Measurements from ENCODE around the gene ZDHHC14. TPM values are rescaled to one million over a fixed set of nuclear protein-coding genes. Genes with fewer than 3 reads are reported as not detected.
"Not testable (repeated sequence)": the region's sequence is repeated elsewhere in the genome, so short reads cannot be mapped to it uniquely, and the experiment has no call there.

The ZDHHC14 gene
- total RNA-seq, result 1 to 10 TPM; 5.2 TPM

DNA sequence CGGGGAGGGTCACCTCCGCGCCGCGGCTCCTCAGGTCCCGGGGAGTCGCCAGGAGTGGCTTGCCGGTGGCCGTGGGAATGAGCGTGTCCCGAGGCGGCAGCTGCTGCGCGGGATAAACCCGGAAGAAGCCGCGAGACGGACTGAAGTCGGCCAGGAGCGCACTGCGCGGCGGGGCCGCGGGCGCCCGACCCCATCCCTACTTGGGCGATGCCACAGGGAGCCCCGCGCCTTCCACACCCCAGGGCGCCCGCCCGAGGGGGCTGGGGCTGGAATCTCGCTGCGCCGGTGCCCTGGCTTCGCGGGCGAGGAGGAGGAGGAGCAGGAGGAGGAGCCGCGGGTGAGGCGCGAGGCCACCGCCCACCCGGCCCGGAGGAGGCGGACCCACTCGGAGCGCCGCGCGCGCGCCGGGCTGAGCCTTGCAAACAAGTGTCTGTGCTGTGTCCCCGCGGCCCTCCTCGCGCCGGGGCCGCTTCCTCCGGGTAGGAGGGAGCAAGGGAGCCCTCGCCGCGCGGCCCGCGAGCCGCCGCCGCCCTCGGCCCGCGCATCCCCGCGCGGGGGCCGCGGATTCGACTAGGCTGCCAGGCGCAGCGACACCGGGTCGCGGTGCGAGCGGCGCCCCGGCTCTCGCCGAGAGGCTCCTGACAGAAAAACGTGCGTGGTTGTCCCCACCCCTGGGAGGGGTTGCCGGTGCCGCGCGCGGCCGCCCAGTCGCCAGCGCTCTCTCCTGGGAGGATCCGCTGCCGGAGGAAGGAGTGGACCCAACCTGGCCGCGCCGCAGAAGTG is at the start of gene ZDHHC14:
TSS of gene ZDHHC14 (plus strand) at position 412 of the 783 bp plus-strand sequence.
- POLR2A ChIA-PET, result interaction anchor here (0.7 to 2.0 kb wide), 8 partner anchors 11 to 215 kb away, joined by 3 to 14 read pairs (median 4); partner anchors contain the start of gene TMEM242
- H3K27ac Mint-ChIP-seq, result peak within 1 kb of the TSS; percentile 76
- H3K4me3 Mint-ChIP-seq, result peak within 1 kb of the TSS; percentile 91
- no peaks in the 10 kb centered on the region for H3K9me3 Mint-ChIP-seq
- ATAC-seq (ENCODE audit: low read depth) (peak; percentile 78), DNase-seq (peak; percentile 95)
- peaks cover 8% of the 10 kb centered on the region for H3K27me3 Mint-ChIP-seq
- peaks cover 30% of the 10 kb centered on the region for H3K4me1 Mint-ChIP-seq
- peaks cover 8% of the 10 kb centered on the region for H3K36me3 Mint-ChIP-seq

DNA sequence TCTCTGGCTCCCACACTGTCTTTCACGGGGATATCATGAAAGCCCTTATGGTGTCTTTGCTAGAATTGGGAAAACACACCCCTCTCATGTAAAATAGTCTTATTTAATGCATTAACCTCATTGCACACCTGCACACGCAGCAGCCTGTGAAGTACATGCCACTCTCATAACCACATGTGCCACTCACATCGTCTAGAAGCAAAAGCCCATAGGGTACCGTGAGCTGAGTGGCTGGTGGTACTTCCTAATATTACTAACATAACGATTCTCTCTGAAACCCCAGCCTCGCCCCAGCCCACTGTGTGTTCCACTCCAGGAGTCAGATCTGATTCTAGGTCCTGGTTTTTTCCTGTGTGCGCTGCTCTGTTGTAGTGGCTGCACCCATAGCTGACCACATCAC is 48.2 kb upstream of the ZDHHC14 start:
- Mint-ChIP-seq H3K27ac (no peak overlapping the region), H3K36me3 (no peaks in the 10 kb centered on the region), H3K9me3 (no peaks in the 10 kb centered on the region), H3K4me3 (no peak overlapping the region), H3K4me1 (no peaks in the 10 kb centered on the region), H3K27me3 (peaks cover 58% of the 10 kb centered on the region)
- POLR2A ChIA-PET, result no interaction called here
- DNase-seq, result no peak
- ATAC-seq (ENCODE audit: low read depth), result no peak

DNA sequence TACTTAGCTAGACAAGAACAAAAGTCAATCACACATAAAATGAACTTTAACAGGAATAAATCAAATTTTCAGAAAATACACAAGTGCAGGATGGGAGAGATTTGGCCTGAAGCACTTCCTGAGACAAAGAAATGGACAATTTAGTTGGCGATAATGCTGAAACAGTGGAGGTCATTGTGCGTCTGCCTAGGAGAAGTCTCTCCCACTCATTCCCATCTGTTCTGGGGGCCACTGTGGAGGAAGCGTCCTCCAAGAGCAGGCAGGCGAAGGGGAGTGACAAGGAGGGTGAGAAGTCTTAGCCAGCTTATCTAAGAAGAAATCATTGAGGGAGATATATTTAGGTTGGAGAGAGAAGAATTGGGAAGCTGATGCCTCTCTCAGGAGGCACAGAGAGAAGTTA is 47.5 kb upstream of the ZDHHC14 start:
- DNase-seq (no peak), ATAC-seq (ENCODE audit: low read depth) (no peak)
- no peak overlapping the region for H3K4me3 Mint-ChIP-seq
- H3K27ac Mint-ChIP-seq, result no peak overlapping the region
- no peaks in the 10 kb centered on the region for H3K36me3 Mint-ChIP-seq
- POLR2A ChIA-PET, result no interaction called here
- no peaks in the 10 kb centered on the region for H3K9me3 Mint-ChIP-seq
- H3K4me1 Mint-ChIP-seq, result no peaks in the 10 kb centered on the region
- H3K27me3 Mint-ChIP-seq, result peaks cover 54% of the 10 kb centered on the region

DNA sequence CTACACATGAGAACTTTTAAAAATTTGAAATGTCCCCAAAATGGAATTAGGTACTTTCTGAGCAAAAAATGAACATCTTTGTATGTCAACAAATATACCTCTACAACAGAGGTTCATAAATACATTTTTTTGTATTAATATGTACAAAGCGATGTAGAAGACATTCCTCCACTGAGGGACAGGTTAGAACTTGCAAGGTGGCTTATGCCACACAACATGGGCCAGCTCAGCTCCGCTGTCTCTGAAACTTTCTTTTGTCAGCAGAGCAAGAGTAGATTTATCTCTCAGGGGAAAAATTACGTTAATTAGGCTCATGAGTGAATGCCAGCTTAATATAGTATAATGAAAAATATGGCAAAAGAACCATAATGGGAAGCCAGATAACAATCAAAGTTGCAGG is 47.0 kb upstream of the ZDHHC14 start:
- Mint-ChIP-seq H3K4me1 (no peaks in the 10 kb centered on the region), H3K27me3 (peaks cover 54% of the 10 kb centered on the region), H3K9me3 (no peaks in the 10 kb centered on the region), H3K27ac (no peak overlapping the region), H3K4me3 (no peak overlapping the region), H3K36me3 (no peaks in the 10 kb centered on the region)
- no peak for DNase-seq
- ATAC-seq (ENCODE audit: low read depth), result no peak
- POLR2A ChIA-PET, result no interaction called here

DNA sequence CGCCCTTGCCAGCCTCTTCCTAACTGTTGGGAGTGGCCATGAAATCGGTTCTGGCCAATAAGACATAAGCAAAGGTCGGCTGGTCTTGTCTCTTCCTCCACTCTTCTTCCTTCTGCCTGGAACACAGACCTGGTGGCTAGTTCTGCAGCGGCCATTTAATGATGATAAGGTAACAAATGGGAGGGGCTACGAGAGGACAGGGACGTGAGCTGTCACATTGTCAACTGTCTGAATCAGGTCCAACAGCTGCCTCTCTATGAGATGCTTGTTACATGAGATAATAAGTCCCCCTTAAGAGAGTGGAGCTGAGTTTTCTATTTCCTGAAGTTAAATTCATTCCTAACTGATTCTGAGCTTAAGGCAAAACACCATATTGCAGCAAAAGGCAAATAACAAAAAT is 45.2 kb upstream of the ZDHHC14 start:
- no peak for ATAC-seq (ENCODE audit: low read depth)
- Mint-ChIP-seq H3K27me3 (peaks cover 47% of the 10 kb centered on the region), H3K4me3 (no peak overlapping the region), H3K9me3 (no peaks in the 10 kb centered on the region), H3K4me1 (no peaks in the 10 kb centered on the region), H3K36me3 (no peaks in the 10 kb centered on the region), H3K27ac (no peak overlapping the region)
- POLR2A ChIA-PET, result no interaction called here
- no peak for DNase-seq

DNA sequence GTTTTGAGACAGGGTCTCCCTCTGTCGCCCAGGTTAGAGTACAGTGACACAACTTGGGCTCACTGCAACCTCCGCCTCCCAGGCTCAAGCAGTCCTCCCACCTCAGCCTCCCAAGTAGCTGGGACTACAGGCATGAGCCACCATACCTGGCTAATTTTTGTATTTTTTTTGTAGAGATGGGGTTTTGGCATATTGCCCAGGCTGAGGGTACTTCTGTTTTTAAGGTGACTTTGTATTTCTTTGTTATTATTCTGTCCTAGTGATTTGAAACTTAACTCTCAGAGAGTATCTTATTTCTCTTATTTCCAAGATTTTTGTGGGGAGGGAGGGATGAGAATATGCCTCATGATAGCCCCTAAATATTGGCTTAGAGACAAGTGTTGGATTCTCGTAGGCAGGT is 43.7 kb upstream of the ZDHHC14 start:
- ATAC-seq (ENCODE audit: low read depth); H3K9me3 Mint-ChIP-seq: not testable (repeated sequence)
- peaks cover 56% of the 10 kb centered on the region for H3K27me3 Mint-ChIP-seq

DNA sequence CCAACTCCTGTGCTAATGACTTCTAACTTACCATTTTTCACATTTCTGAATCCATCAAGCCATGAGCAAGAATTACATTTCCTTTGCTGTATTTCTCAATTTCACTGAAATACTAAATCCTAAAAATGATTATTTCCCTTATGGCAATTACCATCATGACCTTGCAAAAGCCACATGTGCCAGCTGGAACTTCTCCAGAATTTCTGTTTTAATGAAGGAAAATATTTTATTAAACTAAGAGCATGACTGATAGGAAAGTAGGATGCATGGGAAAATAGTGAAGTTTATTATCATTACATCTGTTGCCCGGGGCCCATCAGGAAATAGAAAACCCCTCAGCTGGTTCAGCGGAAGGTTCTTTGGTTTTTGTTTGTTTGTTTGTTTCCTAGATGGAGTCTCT is 43.2 kb upstream of the ZDHHC14 start:
- no peak overlapping the region for H3K27ac Mint-ChIP-seq
- H3K4me3 Mint-ChIP-seq, result no peak overlapping the region
- no peaks in the 10 kb centered on the region for H3K9me3 Mint-ChIP-seq
- POLR2A ChIA-PET, result no interaction called here
- H3K4me1 Mint-ChIP-seq, result no peaks in the 10 kb centered on the region
- ATAC-seq (ENCODE audit: low read depth) (no peak), DNase-seq (no peak)
- H3K36me3 Mint-ChIP-seq, result no peaks in the 10 kb centered on the region
- peaks cover 57% of the 10 kb centered on the region for H3K27me3 Mint-ChIP-seq

More for the DNA sequence above, 43.7 kb upstream of the ZDHHC14 start:
- DNase-seq, H3K4me1 Mint-ChIP-seq, POLR2A ChIA-PET, H3K36me3 Mint-ChIP-seq, H3K4me3 Mint-ChIP-seq, H3K27ac Mint-ChIP-seq: not testable (repeated sequence)

DNA sequence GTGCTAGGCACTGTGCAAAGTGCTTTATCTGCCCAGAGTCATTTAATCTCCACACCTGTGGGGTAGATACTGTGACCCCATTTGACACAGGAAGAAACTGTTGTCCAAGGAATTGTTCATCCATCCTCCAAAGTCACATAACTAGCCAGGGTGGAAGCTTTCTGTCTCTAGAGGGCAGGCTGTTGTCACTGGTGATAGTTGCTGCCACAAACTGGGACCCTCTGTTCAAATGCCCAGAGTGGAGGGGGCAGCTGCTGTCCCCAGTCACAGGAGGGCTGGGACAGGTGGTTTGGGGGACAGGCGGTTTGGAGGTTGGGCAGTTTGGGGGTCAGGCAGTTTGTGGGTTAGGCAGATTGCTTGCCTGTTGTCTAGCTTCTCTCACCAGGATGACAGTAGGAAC is 41.6 kb upstream of the ZDHHC14 start:
- Mint-ChIP-seq H3K9me3 (no peaks in the 10 kb centered on the region), H3K4me1 (no peaks in the 10 kb centered on the region), H3K27me3 (peaks cover 55% of the 10 kb centered on the region), H3K4me3 (no peak overlapping the region), H3K27ac (no peak overlapping the region), H3K36me3 (no peaks in the 10 kb centered on the region)
- ATAC-seq (ENCODE audit: low read depth) (no peak), DNase-seq (no peak)
- POLR2A ChIA-PET, result no interaction called here

DNA sequence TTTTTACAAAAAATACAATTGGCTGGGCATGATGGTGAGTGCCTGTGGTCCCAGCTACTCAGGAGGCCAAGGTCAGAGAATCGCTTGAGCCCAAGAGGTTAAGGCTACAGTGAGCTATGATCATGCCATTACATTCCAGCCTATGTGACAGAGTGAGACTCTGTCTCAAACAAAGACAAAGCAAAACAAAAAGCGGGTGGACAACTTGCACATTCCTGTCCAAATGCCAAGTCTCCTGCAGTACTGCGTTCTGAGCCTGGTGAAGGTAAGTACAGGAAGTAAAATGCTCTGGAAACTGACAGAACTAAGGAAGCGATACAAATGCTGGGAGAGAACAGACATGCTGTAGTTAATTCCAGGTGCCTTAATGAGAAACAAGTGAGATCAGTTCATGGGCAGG is 37.3 kb upstream of the ZDHHC14 start:
- no peak for ATAC-seq (ENCODE audit: low read depth)
- Mint-ChIP-seq H3K27me3 (peaks cover 54% of the 10 kb centered on the region), H3K4me3 (no peak overlapping the region), H3K27ac (no peak overlapping the region), H3K36me3 (no peaks in the 10 kb centered on the region), H3K4me1 (no peaks in the 10 kb centered on the region), H3K9me3 (no peaks in the 10 kb centered on the region)
- POLR2A ChIA-PET, result no interaction called here
- no peak for DNase-seq

DNA sequence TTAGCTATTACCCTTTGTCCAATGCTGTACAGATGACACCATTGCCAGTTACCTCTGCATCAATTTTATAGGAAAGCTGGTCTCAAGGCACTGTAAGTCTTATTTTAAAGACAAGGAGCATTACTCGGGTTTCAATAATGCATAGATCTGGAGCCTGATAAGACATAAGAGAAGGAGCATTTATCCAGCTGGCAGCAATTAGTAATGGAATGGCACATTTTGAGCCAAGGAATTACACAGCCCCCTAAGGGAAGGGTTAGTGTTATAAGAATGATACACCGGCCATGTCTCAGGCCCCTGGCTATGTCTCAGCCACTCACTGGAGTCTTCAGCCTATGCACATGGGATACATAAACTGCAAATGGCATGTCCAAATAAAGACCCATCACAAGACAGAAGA is 34.6 kb upstream of the ZDHHC14 start:
- Mint-ChIP-seq H3K27me3 (peaks cover 62% of the 10 kb centered on the region), H3K36me3 (no peaks in the 10 kb centered on the region), H3K4me3 (no peak overlapping the region), H3K9me3 (no peaks in the 10 kb centered on the region), H3K27ac (no peak overlapping the region), H3K4me1 (no peaks in the 10 kb centered on the region)
- POLR2A ChIA-PET, result no interaction called here
- no peak for ATAC-seq (ENCODE audit: low read depth)
- no peak for DNase-seq

DNA sequence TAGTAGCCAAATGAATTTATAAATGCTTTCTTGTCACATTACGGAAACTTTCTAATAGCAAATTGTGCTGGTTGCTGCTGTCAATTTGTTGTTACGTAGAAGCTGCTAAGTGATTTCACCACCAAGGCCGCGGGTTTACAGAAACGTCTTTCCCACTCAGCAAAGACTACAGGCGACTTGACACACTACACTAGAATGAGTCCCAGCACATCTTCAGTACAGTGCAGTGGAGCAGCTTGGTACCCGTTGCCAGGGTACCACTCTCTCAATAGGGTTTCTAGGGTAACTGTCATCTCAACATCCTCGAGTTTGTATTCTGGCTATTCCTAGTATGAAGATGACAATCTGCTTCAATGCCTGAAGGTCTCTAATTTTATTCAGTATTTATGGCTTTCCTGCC is 22.7 kb upstream of the ZDHHC14 start:
- Mint-ChIP-seq H3K27me3 (peaks cover 51% of the 10 kb centered on the region), H3K4me3 (no peak overlapping the region), H3K27ac (no peak overlapping the region), H3K36me3 (no peaks in the 10 kb centered on the region), H3K4me1 (no peaks in the 10 kb centered on the region), H3K9me3 (no peaks in the 10 kb centered on the region)
- no peak for ATAC-seq (ENCODE audit: low read depth)
- POLR2A ChIA-PET, result interaction anchor here (0.7 kb wide), 1 partner anchor 1418 kb away, joined by 3 read pairs; no protein-coding TSS in a partner anchor
- DNase-seq, result no peak

DNA sequence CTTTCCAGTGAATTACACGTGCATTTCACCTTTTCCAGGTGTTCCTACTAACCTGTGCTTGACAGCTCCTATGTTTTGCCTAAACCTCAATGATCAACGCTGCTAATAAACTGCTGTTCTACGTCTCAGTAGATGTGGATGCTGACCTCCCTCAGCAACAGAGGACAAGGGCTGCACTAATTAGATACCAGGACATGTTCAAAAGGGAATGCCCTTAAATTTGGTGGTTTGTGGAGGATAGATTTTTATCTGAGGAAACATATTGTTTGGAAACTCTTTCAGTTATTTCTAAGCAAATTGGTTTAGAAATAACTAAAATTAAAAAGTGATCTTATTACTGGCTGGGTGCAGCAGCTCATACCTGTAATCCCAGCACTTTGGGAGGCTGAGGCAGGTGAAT is 19.1 kb upstream of the ZDHHC14 start:
- no peak overlapping the region for H3K4me3 Mint-ChIP-seq
- no peaks in the 10 kb centered on the region for H3K9me3 Mint-ChIP-seq
- POLR2A ChIA-PET, result no interaction called here
- ATAC-seq (ENCODE audit: low read depth), result no peak
- H3K4me1 Mint-ChIP-seq, result no peaks in the 10 kb centered on the region
- peaks cover 55% of the 10 kb centered on the region for H3K27me3 Mint-ChIP-seq
- H3K27ac Mint-ChIP-seq, result no peak overlapping the region
- H3K36me3 Mint-ChIP-seq, result no peaks in the 10 kb centered on the region
- no peak for DNase-seq

DNA sequence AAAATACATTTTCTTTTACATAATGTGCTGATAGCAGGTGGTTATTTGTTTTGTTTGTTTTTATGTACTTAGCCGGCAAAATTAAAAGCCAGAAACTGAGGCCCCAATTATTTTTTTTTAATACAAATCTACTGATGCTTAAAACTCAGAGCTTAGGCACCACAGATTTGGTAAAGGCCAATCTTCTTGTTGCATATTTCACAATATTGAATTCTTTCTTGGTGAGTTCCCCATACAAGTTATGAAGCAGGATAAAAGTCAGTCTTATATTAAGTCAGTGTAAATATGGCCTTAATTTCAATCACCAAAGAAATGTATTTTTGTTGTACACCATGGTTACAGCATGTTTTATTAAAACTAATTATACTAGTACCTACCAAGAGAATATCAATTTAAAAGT is 16.3 kb upstream of the ZDHHC14 start:
- H3K4me3 Mint-ChIP-seq, result no peak overlapping the region
- H3K27me3 Mint-ChIP-seq, result peaks cover 55% of the 10 kb centered on the region
- ATAC-seq (ENCODE audit: low read depth) (no peak), DNase-seq (no peak)
- POLR2A ChIA-PET, result interaction anchor here (0.7 kb wide), 1 partner anchor 18 kb away, joined by 6 read pairs; no protein-coding TSS in a partner anchor
- H3K36me3 Mint-ChIP-seq, result no peaks in the 10 kb centered on the region
- H3K9me3 Mint-ChIP-seq, result no peaks in the 10 kb centered on the region
- H3K27ac Mint-ChIP-seq, result no peak overlapping the region
- peaks cover 10% of the 10 kb centered on the region for H3K4me1 Mint-ChIP-seq

DNA sequence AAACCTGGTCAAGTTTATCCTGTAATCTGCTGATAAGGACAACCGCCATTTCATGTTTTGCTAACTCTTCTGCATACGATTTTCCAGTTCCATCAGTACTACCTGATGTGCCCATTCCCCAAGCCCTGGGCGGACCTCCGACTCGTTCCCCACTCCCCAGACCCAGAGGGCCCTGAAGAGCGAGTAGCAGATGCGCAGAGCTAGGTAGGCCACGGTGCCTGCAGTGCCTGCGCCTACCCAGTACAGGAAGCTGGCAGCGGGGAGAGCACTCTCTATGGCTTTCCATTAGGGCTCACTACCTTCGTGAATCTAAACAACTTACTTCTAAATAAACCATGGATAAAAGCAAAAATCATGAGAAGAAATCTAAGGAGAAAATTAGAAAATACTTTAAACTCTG is 14.3 kb upstream of the ZDHHC14 start:
- H3K27me3 Mint-ChIP-seq, result peaks cover 61% of the 10 kb centered on the region
- POLR2A ChIA-PET, result no interaction called here

More for the DNA sequence above, 14.3 kb upstream of the ZDHHC14 start:
- H3K36me3 Mint-ChIP-seq, result no peaks in the 10 kb centered on the region
- no peaks in the 10 kb centered on the region for H3K9me3 Mint-ChIP-seq
- H3K4me1 Mint-ChIP-seq, result peaks cover 14% of the 10 kb centered on the region
- no peak overlapping the region for H3K27ac Mint-ChIP-seq
- ATAC-seq (ENCODE audit: low read depth) (no peak), DNase-seq (no peak)
- no peak overlapping the region for H3K4me3 Mint-ChIP-seq
